Placental pericyte (primary cell): ENCODE measurements around the gene WNK3. TPM values are rescaled to one million over a fixed set of nuclear protein-coding genes. Genes with fewer than 3 reads are reported as not detected.

Experiments used
- small RNA-seq: library from RNA; depleted of rRNA; stranded (forward); fragments of <200 nt; gene quantifications from one replicate; pipeline ENCODE3, GENCODE V24; 2012; ENCODE audit warnings: low replicate concordance
- total RNA-seq: library from RNA; depleted of rRNA; stranded (reverse); fragments of >200 nt; gene quantifications from 2 replicates; pipeline ENCODE4 v1.2.3, GENCODE V29; 2012

Gene WNK3
- 0.22 and 0.29 TPM in 2 replicates for total RNA-seq

GRCh38 chrX:54357414-54358377, at the start of gene WNK3:
Gene WNK3 (minus strand): TSS chrX:54358046.

GRCh38 chrX:54182864-54183613, 174.8 kb downstream of the WNK3 start, which contains the start of gene FAM120C:
Gene FAM120C (minus strand): TSS chrX:54183254. CDS start chrX:54183198, 56 bp downstream.

Small RNA genes lying within 50 kb of the gene (small RNA-seq; reads per million reads assigned to genes)
- not detected for gene AL589872.1
- gene RNU6-434P: not detected

Other genes with a start within 250 kb of the WNK3 start
- 6.6 and 8.9 TPM in 2 replicates for gene FAM120C, start 174.8 kb downstream of the WNK3 start, total RNA-seq
- 9.0 and 12.5 TPM in 2 replicates for gene TSR2, start 82.4 kb upstream of the WNK3 start, total RNA-seq
- gene FGD1, start 138.2 kb upstream of the WNK3 start, total RNA-seq: 8.3 and 15.7 TPM in 2 replicates
- 40.7 and 64.6 TPM in 2 replicates for gene GNL3L, start 172.2 kb upstream of the WNK3 start, total RNA-seq